ENCODE measurements around the gene GADD45A.
"Not testable (repeated sequence)": the region's sequence is repeated elsewhere in the genome, so short reads cannot be mapped to it uniquely, and the experiment has no call there.

Gene GADD45A

DNA sequence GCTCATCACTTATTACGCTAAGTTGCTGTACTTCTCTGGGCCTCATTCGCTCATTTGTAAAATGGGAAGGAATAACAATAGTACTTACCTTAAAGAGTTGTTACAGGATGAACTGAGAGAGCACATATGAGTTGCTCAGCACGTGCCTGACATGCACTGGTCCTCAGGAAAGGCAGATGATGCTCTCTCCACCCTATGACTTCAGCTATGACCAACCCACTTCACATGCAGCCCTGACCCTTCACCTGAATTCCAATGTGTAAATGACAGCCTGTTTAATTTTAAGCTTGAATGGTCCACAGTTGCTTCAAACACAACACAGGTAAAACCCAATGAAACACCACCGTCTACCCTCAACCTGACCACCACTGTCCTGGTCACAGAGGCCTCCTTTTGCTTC, 32.9 kb downstream of the GADD45A start:
- Mint-ChIP-seq H3K36me3 (no peaks in the 10 kb centered on the region), H3K27ac (no peak overlapping the region), H3K9me3 (no peaks in the 10 kb centered on the region), H3K27me3 (no peaks in the 10 kb centered on the region), H3K4me1 (no peaks in the 10 kb centered on the region), H3K4me3 (no peak overlapping the region)
- no peak for ATAC-seq

DNA sequence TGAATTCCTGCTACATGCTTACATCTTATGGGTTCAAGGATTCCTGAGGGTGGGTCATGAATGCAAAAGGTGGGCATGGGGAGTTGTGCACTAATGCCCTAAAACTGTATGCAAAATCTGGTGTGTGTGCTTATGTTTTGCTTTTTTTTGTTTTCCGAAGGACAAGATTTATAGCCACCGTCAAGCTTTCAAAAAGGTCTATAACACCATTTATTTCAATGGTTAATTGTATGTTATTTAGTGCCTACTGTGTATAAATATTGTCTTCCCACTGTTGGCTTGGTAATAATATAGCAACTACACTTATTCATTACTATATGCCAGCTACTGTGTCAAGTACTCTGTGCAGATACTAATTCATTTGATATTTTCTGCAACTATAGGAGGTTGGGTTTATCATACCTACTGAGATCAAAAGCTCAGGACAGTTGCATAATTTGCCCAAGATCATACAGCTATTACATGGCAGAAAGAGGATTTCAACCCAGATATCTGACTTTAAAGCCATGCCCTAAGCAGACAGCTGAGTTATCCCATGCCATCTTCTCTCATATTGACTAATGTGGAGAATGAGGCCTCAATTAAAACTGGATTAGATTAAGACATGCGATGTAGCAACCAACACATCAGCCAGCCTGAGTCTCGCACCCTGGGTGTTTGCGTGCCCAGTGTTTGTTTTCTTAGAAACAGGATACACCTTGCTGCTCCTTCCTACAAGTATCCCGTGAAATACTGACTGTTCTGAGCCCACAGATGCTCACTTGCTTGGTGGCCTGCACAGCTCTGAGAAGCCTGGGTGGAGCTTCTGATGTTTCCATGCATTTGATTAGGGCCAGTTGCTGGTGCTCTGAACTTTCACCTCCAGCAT, 34.6 kb downstream of the GADD45A start:
- no peaks in the 10 kb centered on the region for H3K27me3 Mint-ChIP-seq
- no peak overlapping the region for H3K27ac Mint-ChIP-seq
- H3K4me1 Mint-ChIP-seq, result no peaks in the 10 kb centered on the region
- H3K36me3 Mint-ChIP-seq, result no peaks in the 10 kb centered on the region
- no peak for ATAC-seq
- H3K4me3 Mint-ChIP-seq, result no peak overlapping the region
- no peaks in the 10 kb centered on the region for H3K9me3 Mint-ChIP-seq

DNA sequence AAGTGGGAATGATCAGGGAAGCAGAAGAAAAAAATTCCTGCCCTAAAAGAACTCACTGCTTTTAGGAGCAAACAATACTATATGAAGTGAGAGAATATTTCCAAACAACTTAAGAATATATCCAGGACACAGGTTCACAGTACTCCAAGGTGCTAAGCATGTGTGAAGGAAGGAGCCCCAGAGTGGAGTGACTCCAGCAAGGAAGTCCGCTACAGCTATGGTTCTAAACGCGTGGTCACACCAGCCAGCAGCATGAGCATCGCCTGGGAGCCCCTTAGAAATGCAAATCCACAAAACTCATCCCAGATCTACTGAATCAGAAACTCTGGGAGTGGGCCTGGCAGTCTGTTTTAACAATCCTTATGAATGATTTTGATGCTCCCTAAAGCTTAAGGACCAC, 36.1 kb downstream of the GADD45A start:
- H3K27me3 Mint-ChIP-seq, result no peaks in the 10 kb centered on the region
- H3K9me3 Mint-ChIP-seq, result no peaks in the 10 kb centered on the region
- no peak for ATAC-seq
- no peaks in the 10 kb centered on the region for H3K4me1 Mint-ChIP-seq
- no peak overlapping the region for H3K27ac Mint-ChIP-seq
- H3K36me3 Mint-ChIP-seq, result no peaks in the 10 kb centered on the region
- H3K4me3 Mint-ChIP-seq, result no peak overlapping the region

DNA sequence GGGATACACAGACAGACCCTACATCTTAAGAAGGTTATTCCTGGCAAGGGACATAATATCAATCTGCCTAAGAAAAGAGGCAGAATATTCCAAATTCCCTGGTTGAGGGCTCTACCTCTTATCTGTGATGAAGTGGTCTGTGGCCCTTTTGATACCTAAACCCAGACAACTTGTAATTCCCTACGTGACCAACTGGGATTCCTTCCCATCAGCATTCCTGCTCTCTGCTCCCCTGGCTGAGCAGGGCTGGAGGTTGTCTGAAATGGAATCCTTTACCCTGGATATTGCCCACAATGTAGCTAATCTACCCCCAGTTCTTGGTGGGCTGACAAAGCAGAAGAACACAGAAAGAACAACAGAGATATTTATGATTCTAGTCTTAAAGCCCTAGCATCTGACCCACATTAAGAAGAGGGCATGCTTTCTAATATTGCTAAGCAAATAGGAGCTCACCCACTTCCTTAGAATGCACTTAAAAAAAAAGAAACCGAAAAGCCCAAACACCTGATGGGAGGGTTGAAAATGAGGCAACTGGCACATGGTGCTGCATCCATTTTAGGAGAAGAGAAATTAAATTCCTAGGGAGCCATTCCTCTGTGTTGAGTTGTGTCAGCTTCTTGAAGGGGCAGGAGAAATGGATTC, 36.8 kb downstream of the GADD45A start:
- Mint-ChIP-seq H3K27me3 (no peaks in the 10 kb centered on the region), H3K36me3 (no peaks in the 10 kb centered on the region), H3K4me3 (no peak overlapping the region), H3K9me3 (no peaks in the 10 kb centered on the region), H3K4me1 (no peaks in the 10 kb centered on the region), H3K27ac (no peak overlapping the region)
- ATAC-seq, result no peak

DNA sequence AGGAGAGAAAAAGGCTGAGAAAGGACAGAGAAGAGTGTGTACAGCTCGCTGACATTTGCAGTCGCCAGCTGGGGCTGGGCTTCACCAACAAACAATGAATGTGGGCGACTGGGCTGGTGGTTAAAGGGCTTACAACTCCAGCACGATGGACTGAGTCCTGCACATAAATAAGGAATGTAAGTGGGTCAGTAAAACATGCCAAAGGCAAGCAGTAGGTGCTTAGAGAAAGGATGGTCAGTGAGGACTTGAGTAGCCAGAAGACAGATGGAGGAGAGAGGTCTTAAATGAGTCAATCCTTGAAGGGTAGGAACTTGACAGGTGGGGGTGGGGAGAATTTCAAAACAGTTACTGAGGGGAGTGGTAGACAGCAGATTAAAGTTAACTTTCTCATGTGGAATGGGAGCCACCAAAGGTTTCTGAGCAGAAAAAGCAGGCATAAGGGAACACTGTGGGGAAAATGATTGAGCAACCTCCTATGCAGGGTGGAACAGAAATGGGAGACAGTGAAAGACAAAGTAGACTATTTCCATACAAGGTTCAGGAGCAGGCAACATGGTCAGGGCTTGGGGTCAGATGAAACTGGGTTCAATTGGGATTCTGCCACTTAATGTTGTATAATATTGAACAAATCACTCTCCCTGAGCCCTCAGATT, 37.4 kb downstream of the GADD45A start:
- no peak overlapping the region for H3K4me3 Mint-ChIP-seq

DNA sequence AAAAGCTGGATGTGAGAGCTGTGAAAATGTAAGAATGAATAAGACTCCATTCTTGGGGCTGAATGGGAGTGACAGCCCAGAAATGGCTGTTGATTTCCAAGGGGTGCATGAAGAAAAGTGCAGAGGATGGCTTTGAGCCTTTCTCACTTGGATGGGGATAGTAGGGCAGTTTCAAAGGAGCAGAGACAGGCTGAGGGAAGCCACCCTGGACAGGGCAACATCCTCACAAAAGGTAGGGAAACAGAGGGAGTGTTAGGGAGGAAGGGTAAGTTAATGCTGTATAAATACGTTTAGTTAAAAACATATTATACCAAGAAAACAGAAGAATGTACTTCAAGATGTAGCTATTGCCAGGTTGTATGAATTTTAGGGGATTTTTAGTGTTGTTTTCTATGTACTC, 38.1 kb downstream of the GADD45A start:
- no peak overlapping the region for H3K4me3 Mint-ChIP-seq
- H3K27me3 Mint-ChIP-seq, result no peaks in the 10 kb centered on the region
- H3K36me3 Mint-ChIP-seq, result no peaks in the 10 kb centered on the region
- H3K9me3 Mint-ChIP-seq, result no peaks in the 10 kb centered on the region
- no peak for ATAC-seq
- H3K4me1 Mint-ChIP-seq, result no peaks in the 10 kb centered on the region
- H3K27ac Mint-ChIP-seq, result no peak overlapping the region

More for the DNA sequence above, 37.4 kb downstream of the GADD45A start:
- ATAC-seq, result no peak
- H3K36me3 Mint-ChIP-seq, result no peaks in the 10 kb centered on the region
- H3K27me3 Mint-ChIP-seq, result no peaks in the 10 kb centered on the region
- H3K4me1 Mint-ChIP-seq, result no peaks in the 10 kb centered on the region
- no peaks in the 10 kb centered on the region for H3K9me3 Mint-ChIP-seq
- no peak overlapping the region for H3K27ac Mint-ChIP-seq

DNA sequence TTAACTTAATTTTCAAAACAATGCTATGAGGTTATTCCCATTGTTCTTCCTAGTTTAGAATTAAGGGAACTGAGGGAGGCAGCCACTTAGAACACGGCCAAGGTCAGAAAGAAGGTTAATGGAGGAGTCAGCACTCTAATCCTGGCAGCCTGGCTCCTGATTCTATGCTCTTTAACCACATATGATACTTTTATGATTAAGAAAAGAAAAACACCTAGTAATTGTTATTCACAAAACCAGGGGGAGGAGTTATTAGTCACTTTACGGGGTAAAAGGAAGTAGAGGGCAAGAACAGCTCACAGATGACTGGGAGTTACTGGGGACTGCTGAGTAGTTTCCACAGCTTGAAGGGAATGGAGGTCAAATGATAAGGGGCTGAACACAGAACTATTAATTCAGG, 38.6 kb downstream of the GADD45A start:
- ATAC-seq, result peak; percentile 74
- Mint-ChIP-seq H3K4me3 (no peak overlapping the region), H3K27me3 (no peaks in the 10 kb centered on the region), H3K4me1 (no peaks in the 10 kb centered on the region), H3K9me3 (no peaks in the 10 kb centered on the region), H3K27ac (no peak overlapping the region), H3K36me3 (no peaks in the 10 kb centered on the region)

DNA sequence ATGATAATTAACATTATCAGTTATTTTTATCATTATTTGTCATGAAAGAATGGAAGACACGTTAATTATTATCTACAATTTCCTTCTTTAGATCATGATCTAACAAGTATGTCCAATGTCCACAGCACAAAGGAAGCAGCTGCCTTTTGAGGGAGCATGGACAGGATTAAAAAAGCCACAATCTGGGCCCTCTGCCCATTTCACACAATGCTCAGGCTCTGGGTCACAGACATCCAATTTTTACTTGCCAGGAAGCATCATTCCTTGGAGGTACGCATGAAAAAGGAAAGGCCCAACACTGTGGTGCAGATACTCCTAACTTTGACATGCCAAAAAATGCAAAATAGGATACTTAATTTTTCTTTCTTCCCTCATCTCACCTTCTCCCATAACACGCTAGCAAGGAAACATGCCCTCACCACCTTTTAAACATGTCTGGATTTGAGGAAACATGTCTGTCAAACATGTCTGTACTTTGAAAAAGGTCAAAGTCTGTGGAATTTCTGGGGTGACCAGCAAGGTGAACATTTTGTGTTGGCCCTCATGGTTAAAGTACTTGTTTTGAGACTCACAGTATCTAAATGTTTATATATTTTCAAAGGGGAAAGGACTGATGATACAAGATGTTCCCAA, 40.0 kb downstream of the GADD45A start:
- no peak overlapping the region for H3K27ac Mint-ChIP-seq
- H3K27me3 Mint-ChIP-seq, result no peaks in the 10 kb centered on the region
- no peaks in the 10 kb centered on the region for H3K36me3 Mint-ChIP-seq
- H3K4me1 Mint-ChIP-seq, result peaks cover 5% of the 10 kb centered on the region
- no peak for ATAC-seq
- no peaks in the 10 kb centered on the region for H3K9me3 Mint-ChIP-seq
- H3K4me3 Mint-ChIP-seq, result no peak overlapping the region

DNA sequence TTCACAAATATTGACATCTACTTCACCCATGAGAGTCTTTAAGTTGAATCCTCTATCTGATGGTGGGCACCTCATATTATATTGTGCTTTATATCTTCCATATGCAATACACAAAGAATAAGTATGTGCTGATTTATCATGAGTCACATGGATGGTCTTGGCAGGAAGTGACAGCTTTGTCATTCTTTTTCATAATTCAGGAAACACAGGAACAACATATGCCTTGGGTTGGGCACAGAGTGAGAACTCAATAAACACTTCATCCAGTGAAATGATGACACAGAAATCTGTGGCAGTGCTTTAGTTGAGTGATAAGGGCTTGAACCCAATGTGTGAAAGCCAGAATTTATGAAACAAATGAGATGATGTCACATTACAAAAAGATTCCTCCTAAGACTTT, 41.2 kb downstream of the GADD45A start:
- peaks cover 6% of the 10 kb centered on the region for H3K4me1 Mint-ChIP-seq
- H3K36me3 Mint-ChIP-seq, result no peaks in the 10 kb centered on the region
- H3K9me3 Mint-ChIP-seq, result no peaks in the 10 kb centered on the region
- H3K27ac Mint-ChIP-seq, result no peak overlapping the region
- no peak for ATAC-seq
- no peaks in the 10 kb centered on the region for H3K27me3 Mint-ChIP-seq
- no peak overlapping the region for H3K4me3 Mint-ChIP-seq

DNA sequence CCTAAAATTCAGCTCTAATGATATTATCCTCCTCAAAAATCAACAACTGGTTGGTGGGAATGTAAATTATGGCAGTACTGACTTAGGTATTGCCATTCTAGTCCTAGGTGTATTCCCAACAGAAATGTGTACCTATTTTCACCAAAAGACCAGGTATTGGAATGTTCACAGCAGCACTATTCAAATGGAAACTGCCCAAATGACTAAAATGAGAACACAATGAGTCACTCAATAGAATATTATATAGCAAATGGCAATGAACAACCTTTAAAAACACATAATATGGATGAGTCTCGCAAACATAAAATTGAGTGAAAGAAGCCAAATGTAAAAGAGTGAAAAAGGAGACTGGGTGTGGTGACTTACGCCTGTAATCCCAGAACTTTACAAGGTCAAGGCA, 44.9 kb downstream of the GADD45A start:
- Mint-ChIP-seq H3K9me3 (no peaks in the 10 kb centered on the region), H3K27ac (no peak overlapping the region), H3K4me3 (no peak overlapping the region), H3K4me1 (peaks cover 27% of the 10 kb centered on the region), H3K36me3 (no peaks in the 10 kb centered on the region), H3K27me3 (no peaks in the 10 kb centered on the region)
- no peak for ATAC-seq

DNA sequence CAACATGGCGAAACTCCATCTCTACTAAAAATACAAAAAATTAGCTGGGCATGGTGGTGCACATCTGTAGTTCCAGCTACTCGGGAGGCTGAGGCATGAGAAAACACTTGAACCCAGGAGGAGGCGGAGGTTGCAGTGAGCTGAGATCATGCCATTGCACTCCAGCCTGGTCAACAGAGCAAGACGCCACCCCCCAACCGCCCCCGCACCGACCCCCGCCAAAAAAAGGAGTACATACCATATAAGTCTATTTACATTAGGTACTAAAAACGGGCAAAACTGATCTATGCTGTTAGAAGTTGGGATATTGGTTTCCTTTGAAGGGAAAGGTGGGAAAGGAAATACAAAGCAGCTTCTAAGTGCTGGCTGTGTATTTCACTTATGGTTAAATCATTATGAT, 45.3 kb downstream of the GADD45A start:
- not testable (repeated sequence) for H3K27ac Mint-ChIP-seq, H3K4me3 Mint-ChIP-seq, H3K36me3 Mint-ChIP-seq, H3K27me3 Mint-ChIP-seq, ATAC-seq, H3K9me3 Mint-ChIP-seq
- H3K4me1 Mint-ChIP-seq, result peaks cover 27% of the 10 kb centered on the region

DNA sequence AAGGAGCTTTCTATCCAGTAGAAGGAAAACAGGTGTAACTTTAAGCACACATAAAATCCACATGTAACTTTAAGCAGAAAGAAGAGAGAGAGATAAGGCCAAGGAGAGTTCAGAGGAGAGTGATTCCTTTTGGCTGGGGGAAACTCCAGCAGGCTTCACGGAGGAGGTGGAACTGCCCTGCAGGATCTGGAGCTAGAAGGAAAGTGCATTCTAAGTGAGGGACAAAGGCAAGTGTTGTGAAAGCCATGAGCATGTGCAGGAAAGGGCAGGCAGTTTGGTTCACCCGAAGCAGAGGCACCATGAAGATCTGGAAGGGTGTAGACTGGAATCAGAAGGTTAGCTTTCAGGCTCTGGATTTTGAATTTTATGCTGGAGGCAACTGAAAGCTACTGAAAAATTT, 46.3 kb downstream of the GADD45A start:
- H3K4me1 Mint-ChIP-seq, result peaks cover 36% of the 10 kb centered on the region

DNA sequence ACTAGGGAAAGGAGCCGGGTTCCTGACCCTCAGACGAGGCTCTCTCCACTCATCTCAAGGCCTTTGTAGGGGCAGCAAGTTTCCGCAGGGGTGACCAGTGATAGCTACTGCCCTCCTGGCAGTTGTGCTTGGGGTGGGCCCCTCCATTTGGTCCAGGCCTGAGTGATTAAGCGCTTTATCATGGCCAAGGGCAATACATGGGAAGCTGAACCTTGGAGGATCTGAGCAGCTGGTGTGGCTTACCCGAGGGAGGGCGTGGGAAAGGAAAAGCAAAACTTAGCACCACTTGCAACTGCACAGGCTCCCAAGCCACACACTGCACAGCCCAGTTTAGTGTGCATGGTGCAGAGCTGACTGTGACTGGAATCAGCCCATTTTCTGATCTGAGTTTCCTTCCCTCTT, 47.8 kb downstream of the GADD45A start:
- H3K4me3 Mint-ChIP-seq, result no peak overlapping the region
- H3K9me3 Mint-ChIP-seq, result no peaks in the 10 kb centered on the region
- ATAC-seq, result no peak
- H3K27me3 Mint-ChIP-seq, result no peaks in the 10 kb centered on the region
- peaks cover 41% of the 10 kb centered on the region for H3K4me1 Mint-ChIP-seq
- no peak overlapping the region for H3K27ac Mint-ChIP-seq
- H3K36me3 Mint-ChIP-seq, result no peaks in the 10 kb centered on the region

More for the DNA sequence above, 46.3 kb downstream of the GADD45A start:
- Mint-ChIP-seq H3K27ac (no peak overlapping the region), H3K36me3 (no peaks in the 10 kb centered on the region), H3K9me3 (no peaks in the 10 kb centered on the region), H3K4me3 (no peak overlapping the region), H3K27me3 (no peaks in the 10 kb centered on the region)
- no peak for ATAC-seq

DNA sequence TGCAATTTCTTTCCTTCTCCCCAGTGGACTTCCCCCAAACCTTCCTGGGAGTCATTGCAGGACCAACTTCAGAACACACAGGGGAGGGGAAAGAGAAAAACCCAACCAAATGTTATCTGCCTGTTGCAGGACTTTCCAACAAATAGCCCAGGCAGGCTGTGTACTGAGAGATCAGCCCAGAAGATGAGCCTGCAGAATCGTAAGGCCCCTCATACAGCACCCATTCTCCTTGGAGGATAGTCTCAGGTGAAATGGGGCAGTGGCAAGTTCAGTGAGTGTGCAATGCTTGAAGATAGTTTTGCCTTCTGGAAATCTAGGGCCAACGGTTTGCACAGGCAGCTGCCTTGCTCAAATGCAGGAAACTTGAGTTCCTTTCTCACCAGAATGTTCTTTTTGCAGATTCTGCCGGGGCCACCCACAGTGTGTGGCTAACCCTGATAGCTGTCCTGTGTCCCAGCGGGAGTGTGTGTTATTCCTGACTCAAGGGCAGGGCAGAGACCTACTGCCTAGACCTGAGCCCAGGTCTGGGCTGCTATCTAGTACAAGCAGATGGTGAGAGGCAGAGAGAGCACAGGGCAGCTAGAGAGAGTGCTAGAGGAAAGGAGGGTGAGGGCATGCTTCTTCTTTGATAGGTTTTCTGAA, 48.8 kb downstream of the GADD45A start:
- ATAC-seq, result no peak
- H3K27me3 Mint-ChIP-seq, result no peaks in the 10 kb centered on the region
- H3K27ac Mint-ChIP-seq, result peak overlapping the region; percentile 70
- H3K9me3 Mint-ChIP-seq, result no peaks in the 10 kb centered on the region
- no peak overlapping the region for H3K4me3 Mint-ChIP-seq
- H3K36me3 Mint-ChIP-seq, result no peaks in the 10 kb centered on the region
- H3K4me1 Mint-ChIP-seq, result peaks cover 41% of the 10 kb centered on the region

DNA sequence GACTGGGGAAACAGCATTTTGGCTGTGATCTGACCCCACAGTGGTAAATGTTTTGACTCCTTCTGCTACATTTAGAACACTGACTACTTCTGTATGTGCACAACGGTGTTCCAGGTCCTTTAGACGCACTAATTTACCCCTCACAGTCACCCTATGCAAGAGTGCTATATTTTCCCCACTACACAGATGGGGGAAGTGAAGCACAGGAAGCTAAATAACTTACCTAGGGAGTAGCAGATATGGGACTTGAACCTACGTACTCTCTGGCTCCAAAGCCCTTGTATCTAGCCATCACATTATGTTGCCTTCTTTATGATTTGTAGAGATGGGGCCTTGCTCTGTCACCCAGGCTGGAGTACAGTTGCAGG, 49.3 kb downstream of the GADD45A start:
- H3K27me3 Mint-ChIP-seq, result no peaks in the 10 kb centered on the region
- no peaks in the 10 kb centered on the region for H3K9me3 Mint-ChIP-seq
- H3K36me3 Mint-ChIP-seq, result no peaks in the 10 kb centered on the region
- peak overlapping the region; percentile 70 for H3K27ac Mint-ChIP-seq
- no peak overlapping the region for H3K4me3 Mint-ChIP-seq
- peaks cover 41% of the 10 kb centered on the region for H3K4me1 Mint-ChIP-seq
- ATAC-seq, result no peak

All from stimulated activated memory B cell treated with anti-CD40 and anti-IgM and Interleukin-4, amounts not matched to agents 10 μg/mL and 1 μg/mL and 100 μg/mL, for 72 hours (primary cell).